Breast epithelium (tissue), 4 donors: ENCODE data around the gene OR6K3. TPM values are rescaled to one million over a fixed set of nuclear protein-coding genes. Genes with fewer than 3 reads are reported as not detected.

Experiments used
- DNase-seq, 2 donors: peaks; one replicate each; pipeline ENCODE4 v3.0.0-alpha.2; 2019; ENCODE audit warnings: low spot score in 2 of 2
- H3K27ac ChIP-seq, 2 donors: fragments of 200-600 bp; sonication (generic) in 1 of 2; one replicate each; pipeline ENCODE4 v1.5.1; 2016 to 2019; ENCODE audit warnings: mild to moderate bottlenecking in 1 of 2
- H3K27me3 ChIP-seq, 2 donors: fragments of 200-600 bp; sonication (generic) in 1 of 2; one replicate each; pipeline versions ENCODE4 v1.5.1 to v1.6.0; 2017 to 2019; ENCODE audit warnings: control low read depth in 1 of 2, mild to moderate bottlenecking in 1 of 2
- H3K36me3 ChIP-seq: fragments of 200-600 bp; one replicate; pipeline ENCODE4 v1.5.1; 2019
- H3K4me1 ChIP-seq, 2 donors: fragments of 200-600 bp; sonication (generic); one replicate each; pipeline ENCODE4 v1.5.1; 2016 to 2019; ENCODE audit warnings: control low read depth in 1 of 2
- H3K4me3 ChIP-seq, 3 donors: fragments of 200-600 bp; sonication (generic); 1 replicate in 2 of 3; 2 replicates in 1 of 3; pipeline ENCODE4 v1.5.1; 2016 to 2019; ENCODE audit warnings: mild to moderate bottlenecking in 3 of 3, moderate library complexity in 2 of 3
- H3K9me3 ChIP-seq, 2 donors: fragments of 200-600 bp; sonication (generic) in 1 of 2; one replicate each; pipeline ENCODE4 v1.5.1; 2016 to 2019; ENCODE audit warnings: control low read depth in 1 of 2
- POLR2A ChIP-seq: fragments of 450-650 bp; IDR thresholded peaks from one replicate; pipeline ENCODE4 v1.6.1; 2016; ENCODE audit warnings: antibody characterized with exemption, mild to moderate bottlenecking, moderate library complexity
- POLR2AphosphoS5 ChIP-seq, 3 donors: sonication (generic); formaldehyde crosslinking; IDR thresholded peaks; one replicate each; pipeline ENCODE4 v1.6.1; 2017; ENCODE audit warnings: antibody characterized with exemption in 3 of 3
- intact Hi-C: fragments of 100-400 bp; cut with DNase I; formaldehyde crosslinking; loops from one replicate; pipeline ENCODE4 v1.15.1; 2023; ENCODE audit warnings: low total_unique reads
- total RNA-seq, 3 donors: library from RNA; depleted of rRNA; stranded (reverse); fragments of >200 nt; gene quantifications; one replicate each; pipeline ENCODE4 v1.1.0, GENCODE V29; 2016
- TF ChIP-seq, protein P1 (sequence below), 3 donors: fragments of 450-650 bp; IDR thresholded peaks; one replicate each; pipeline ENCODE4 v1.5.1; 2016 to 2017; ENCODE audit warnings: antibody characterized with exemption in 3 of 3, mild to moderate bottlenecking in 3 of 3, moderate library complexity in 3 of 3

OR6K3 gene
- total RNA-seq, 3 donors from 2014 or later: not detected

DNA sequence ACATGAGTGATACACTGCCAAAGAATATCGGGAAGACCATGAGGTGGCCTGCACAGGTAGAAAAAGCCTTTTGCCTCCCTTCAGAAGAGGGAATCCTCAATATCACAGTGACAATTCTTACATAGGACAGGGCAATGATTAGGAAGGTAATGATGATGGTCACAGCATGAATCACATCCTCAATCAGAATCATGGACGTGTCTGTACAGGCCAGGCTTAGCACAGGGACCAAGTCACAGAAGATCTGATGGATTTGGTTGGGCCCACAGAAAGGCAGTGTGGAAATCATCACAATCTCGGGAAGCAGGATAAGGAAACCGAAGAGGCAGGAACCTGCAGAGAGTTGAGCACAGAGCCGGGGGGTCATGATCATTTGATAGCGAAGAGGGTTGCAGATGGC lies 3.2 kb downstream of the OR6K3 start:
- Histone ChIP-seq H3K27me3 (no peaks in the 10 kb centered on the region), H3K36me3 (no peaks in the 10 kb centered on the region), H3K4me1 (no peaks in the 10 kb centered on the region), H3K9me3 (no peaks in the 10 kb centered on the region), H3K4me3 (no peak overlapping the region), H3K27ac (no peak overlapping the region)
- intact Hi-C loops: no loop called here
- TF ChIP-seq, protein P1, sequence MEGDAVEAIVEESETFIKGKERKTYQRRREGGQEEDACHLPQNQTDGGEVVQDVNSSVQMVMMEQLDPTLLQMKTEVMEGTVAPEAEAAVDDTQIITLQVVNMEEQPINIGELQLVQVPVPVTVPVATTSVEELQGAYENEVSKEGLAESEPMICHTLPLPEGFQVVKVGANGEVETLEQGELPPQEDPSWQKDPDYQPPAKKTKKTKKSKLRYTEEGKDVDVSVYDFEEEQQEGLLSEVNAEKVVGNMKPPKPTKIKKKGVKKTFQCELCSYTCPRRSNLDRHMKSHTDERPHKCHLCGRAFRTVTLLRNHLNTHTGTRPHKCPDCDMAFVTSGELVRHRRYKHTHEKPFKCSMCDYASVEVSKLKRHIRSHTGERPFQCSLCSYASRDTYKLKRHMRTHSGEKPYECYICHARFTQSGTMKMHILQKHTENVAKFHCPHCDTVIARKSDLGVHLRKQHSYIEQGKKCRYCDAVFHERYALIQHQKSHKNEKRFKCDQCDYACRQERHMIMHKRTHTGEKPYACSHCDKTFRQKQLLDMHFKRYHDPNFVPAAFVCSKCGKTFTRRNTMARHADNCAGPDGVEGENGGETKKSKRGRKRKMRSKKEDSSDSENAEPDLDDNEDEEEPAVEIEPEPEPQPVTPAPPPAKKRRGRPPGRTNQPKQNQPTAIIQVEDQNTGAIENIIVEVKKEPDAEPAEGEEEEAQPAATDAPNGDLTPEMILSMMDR (IDR thresholded peaks at IDR 0.05): no peak
- TF ChIP-seq POLR2AphosphoS5 (IDR thresholded peaks at IDR 0.05) (no peak), POLR2A (no peak)
- no peak for DNase-seq

- intact Hi-C loops: no loop called here
- Histone ChIP-seq H3K4me3 (no peak overlapping the region), H3K36me3 (no peaks in the 10 kb centered on the region), H3K27ac (no peak overlapping the region), H3K27me3 (no peaks in the 10 kb centered on the region), H3K4me1 (no peaks in the 10 kb centered on the region), H3K9me3 (no peaks in the 10 kb centered on the region)
- DNase-seq: no peak
- no peak for TF ChIP-seq POLR2AphosphoS5 (IDR thresholded peaks at IDR 0.05)
- TF ChIP-seq, protein P1 (IDR thresholded peaks at IDR 0.05): no peak
- no peak for TF ChIP-seq POLR2A
Observed at GRCh38 chr1:158716335-158716734, 4.2 kb downstream of the OR6K3 start.

GRCh38 chr1:158714754-158715153 lies 5.8 kb downstream of the OR6K3 start:
- H3K27me3 ChIP-seq: no peaks in the 10 kb centered on the region
- no peak for TF ChIP-seq POLR2A
- TF ChIP-seq, protein P1 (IDR thresholded peaks at IDR 0.05): no peak
- no peak for TF ChIP-seq POLR2AphosphoS5 (IDR thresholded peaks at IDR 0.05)
- no peaks in the 10 kb centered on the region for H3K4me1 ChIP-seq
- no peaks in the 10 kb centered on the region for H3K36me3 ChIP-seq
- H3K4me3 ChIP-seq: no peak overlapping the region
- H3K9me3 ChIP-seq: no peaks in the 10 kb centered on the region
- DNase-seq: no peak
- no peak overlapping the region for H3K27ac ChIP-seq
- intact Hi-C loops: no loop called here

DNA sequence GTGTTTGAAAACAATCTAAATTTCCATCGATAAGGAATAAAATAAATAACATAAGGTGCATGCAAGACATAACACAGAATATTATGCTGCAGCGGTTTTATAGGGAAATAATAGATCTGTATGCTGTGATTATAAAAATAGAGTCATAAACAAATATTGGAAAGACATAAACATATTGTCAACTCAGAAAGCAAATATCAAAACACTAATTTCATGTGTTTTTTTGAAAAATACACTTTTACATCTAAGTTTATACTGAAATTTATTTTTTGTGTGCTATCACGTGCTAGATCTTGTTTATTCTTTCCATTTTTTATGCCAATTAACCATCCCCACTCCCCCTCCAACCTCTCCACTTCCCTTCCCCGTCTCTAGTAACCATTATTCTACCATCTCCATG lies 9.4 kb downstream of the OR6K3 start:
- no peak for TF ChIP-seq POLR2A
- TF ChIP-seq, protein P1 (IDR thresholded peaks at IDR 0.05): no peak
- no peak for TF ChIP-seq POLR2AphosphoS5 (IDR thresholded peaks at IDR 0.05)
- Histone ChIP-seq H3K4me1 (no peaks in the 10 kb centered on the region), H3K4me3 (no peak overlapping the region), H3K9me3 (no peaks in the 10 kb centered on the region), H3K36me3 (no peaks in the 10 kb centered on the region), H3K27ac (no peak overlapping the region), H3K27me3 (no peaks in the 10 kb centered on the region)
- DNase-seq: no peak
- intact Hi-C loops: no loop called here

GRCh38 chr1:158706096-158706495 lies 14.4 kb downstream of the OR6K3 start:
- no peak for DNase-seq
- Histone ChIP-seq H3K36me3 (no peaks in the 10 kb centered on the region), H3K27ac (no peak overlapping the region), H3K4me3 (no peak overlapping the region), H3K4me1 (no peaks in the 10 kb centered on the region), H3K27me3 (no peaks in the 10 kb centered on the region), H3K9me3 (no peaks in the 10 kb centered on the region)
- intact Hi-C loops: no loop called here
- TF ChIP-seq POLR2A (no peak), POLR2AphosphoS5 (IDR thresholded peaks at IDR 0.05) (no peak)
- TF ChIP-seq, protein P1 (IDR thresholded peaks at IDR 0.05): no peak
